GM23338 (cell line): ENCODE data around the gene SLC3A2. TPM values are rescaled to one million over a fixed set of nuclear protein-coding genes. Genes with fewer than 3 reads are reported as not detected.
A peak's percentile ranks its signal among the peaks of the same experiment; 100 is the strongest.

Experiments used
- ATAC-seq: fragments of 200-7000 bp; cut with Tn5 transposase; 3 replicates; pipeline ENCODE4 v1.9.1; 2020
- DNase-seq: peaks from one replicate; pipeline ENCODE4 v3.0.0-alpha.2; 2015; ENCODE audit warnings: low spot score
- H2AFZ ChIP-seq: fragments of 200-600 bp; sonication (generic); 2 replicates; pipeline ENCODE4 v1.8.0; 2016; ENCODE audit warnings: antibody characterized with exemption, mild to moderate bottlenecking, moderate library complexity
- H3F3A ChIP-seq: fragments of 200-600 bp; sonication (generic); replicated peaks from 2 replicates; pipeline ENCODE4 v1.8.0; 2017; ENCODE audit warnings: antibody characterized with exemption, mixed run types, low read depth
- H3K27ac ChIP-seq: fragments of 200-600 bp; sonication (generic); 2 replicates; pipeline ENCODE4 v1.6.1; 2016; ENCODE audit warnings: low read depth
- H3K27me3 ChIP-seq: fragments of 200-600 bp; sonication (generic); 2 replicates; pipeline ENCODE4 v1.8.0; 2016; ENCODE audit warnings: mild to moderate bottlenecking, mixed run types, moderate library complexity; ENCODE audit not compliant: insufficient read depth
- H3K36me3 ChIP-seq: fragments of 200-600 bp; sonication (generic); 2 replicates; pipeline ENCODE4 v1.8.0; 2016; ENCODE audit warnings: mild to moderate bottlenecking; ENCODE audit not compliant: insufficient read depth
- H3K4me1 ChIP-seq: fragments of 200-600 bp; sonication (generic); 2 replicates; pipeline ENCODE4 v1.8.0; 2016; ENCODE audit warnings: mild to moderate bottlenecking, moderate library complexity; ENCODE audit not compliant: insufficient read depth
- H3K4me2 ChIP-seq: fragments of 200-600 bp; sonication (generic); 2 replicates; pipeline ENCODE4 v1.7.1; 2017; ENCODE audit warnings: mixed run types
- H3K4me3 ChIP-seq: fragments of 200-600 bp; sonication (generic); 2 replicates; pipeline ENCODE4 v1.6.1; 2016; ENCODE audit warnings: mixed run types
- H3K79me2 ChIP-seq: fragments of 200-600 bp; sonication (generic); replicated peaks from 2 replicates; pipeline ENCODE4 v1.8.0; 2017; ENCODE audit warnings: mild to moderate bottlenecking; ENCODE audit not compliant: insufficient read depth
- H3K9me2 ChIP-seq: fragments of 200-600 bp; sonication (generic); 2 replicates; pipeline ENCODE4 v1.8.0; 2017; ENCODE audit not compliant: insufficient read depth
- H4K20me1 ChIP-seq: fragments of 200-600 bp; sonication (generic); replicated peaks from 2 replicates; pipeline ENCODE4 v1.8.0; 2017; ENCODE audit warnings: mild to moderate bottlenecking; ENCODE audit not compliant: insufficient read depth
- H3K27ac Mint-ChIP-seq: 2 replicates; pipeline ENCODE4 v1.8.0; 2020; ENCODE audit warnings: inconsistent platforms, mild to moderate bottlenecking, moderate library complexity, mixed read lengths
- H3K27me3 Mint-ChIP-seq: 3 replicates; pipeline ENCODE4 v1.8.0; 2022; ENCODE audit warnings: low read depth, mild to moderate bottlenecking, moderate library complexity, mixed read lengths, inconsistent platforms; ENCODE audit not compliant: insufficient read depth, poor library complexity
- H3K36me3 Mint-ChIP-seq: 3 replicates; pipeline ENCODE4 v1.8.0; 2021; ENCODE audit warnings: low read depth, mild to moderate bottlenecking, inconsistent platforms, moderate library complexity, mixed read lengths
- H3K4me1 Mint-ChIP-seq: 3 replicates; pipeline ENCODE4 v1.8.0; 2020; ENCODE audit warnings: mild to moderate bottlenecking, inconsistent platforms, mixed read lengths
- H3K4me3 Mint-ChIP-seq: 3 replicates; pipeline ENCODE4 v1.8.0; 2021; ENCODE audit warnings: moderate library complexity, mild to moderate bottlenecking, inconsistent platforms, mixed read lengths
- H3K9me3 Mint-ChIP-seq: 3 replicates; pipeline ENCODE4 v1.8.0; 2020; ENCODE audit warnings: moderate library complexity, mild to moderate bottlenecking, inconsistent platforms, mixed read lengths
- CREB1 ChIP-seq: fragments of 250-450 bp; sonication (Bioruptor Pico); IDR thresholded peaks from 2 replicates; pipeline ENCODE4 v1.5.0; 2020; ENCODE audit warnings: low read depth, mild to moderate bottlenecking, moderate library complexity
- CTCF ChIP-seq, 2 experiments: fragments of 200-600 bp in 1 of 2; sonication (generic) in 1 of 2; conservative IDR thresholded peaks; 2 replicates each; pipeline versions ENCODE4 v1.5.1 to v1.6.1; 2016 to 2017; ENCODE audit warnings: antibody characterized with exemption in 2 of 2, low read depth in 2 of 2, mild to moderate bottlenecking in 2 of 2, moderate library complexity in 1 of 2
- EZH2 ChIP-seq: fragments of 200-600 bp; sonication (generic); IDR thresholded peaks from one replicate; pipeline ENCODE4 v1.8.0; 2017; ENCODE audit warnings: antibody characterized with exemption, mild to moderate bottlenecking, low read depth; ENCODE audit not compliant: unreplicated experiment
- EZH2phosphoT487 ChIP-seq: fragments of 200-600 bp; sonication (generic); IDR thresholded peaks from one replicate; pipeline ENCODE4 v1.8.1; 2018; ENCODE audit warnings: antibody characterized with exemption; ENCODE audit not compliant: unreplicated experiment
- JUNB ChIP-seq: IDR thresholded peaks from one replicate; pipeline ENCODE4 v1.6.1; 2016; ENCODE audit warnings: antibody characterized with exemption; ENCODE audit not compliant: unreplicated experiment
- NANOG ChIP-seq: IDR thresholded peaks from 2 replicates; pipeline ENCODE4 v1.6.1; 2016; ENCODE audit warnings: antibody characterized with exemption, borderline replicate concordance
- STAT1 ChIP-seq: IDR thresholded peaks from one replicate; pipeline ENCODE4 v1.6.1; 2016; ENCODE audit warnings: antibody characterized with exemption; ENCODE audit not compliant: unreplicated experiment
- ZNF114 ChIP-seq: fragments of 250-450 bp; sonication (Bioruptor Pico); IDR thresholded peaks from 2 replicates; pipeline ENCODE4 v1.5.0; 2020; ENCODE audit warnings: mild to moderate bottlenecking, moderate library complexity
- ZNF331 ChIP-seq: fragments of 250-450 bp; sonication (Bioruptor Pico); IDR thresholded peaks from 2 replicates; pipeline ENCODE4 v1.5.0; 2020; ENCODE audit warnings: low read depth, mild to moderate bottlenecking, moderate library complexity
- polyA plus RNA-seq: library from polyadenylated mRNA; unstranded; fragments of >200 nt; fragmentation: Nextera tagmentation; extraction: Ambion mirVana; gene quantifications from 2 replicates; pipeline ENCODE4 v1.2.1, GENCODE V29; 2016
- total RNA-seq: library from RNA; depleted of rRNA; stranded (reverse); fragments of >200 nt; shearing (Covaris generic); gene quantifications from 2 replicates; pipeline ENCODE4 v1.2.3, GENCODE V29; 2014
- TF ChIP-seq, protein P1 (sequence below): IDR thresholded peaks from one replicate; pipeline ENCODE4 v1.6.1; 2018; ENCODE audit warnings: antibody characterized with exemption; ENCODE audit not compliant: unreplicated experiment
- TF ChIP-seq, protein P2 (sequence below): IDR thresholded peaks from 2 replicates; pipeline ENCODE4 v1.6.1; 2016; ENCODE audit warnings: antibody characterized with exemption

Gene SLC3A2
- total and polyA plus RNA-seq, 2 experiments from 2014 or later = 240 to 425 TPM

DNA sequence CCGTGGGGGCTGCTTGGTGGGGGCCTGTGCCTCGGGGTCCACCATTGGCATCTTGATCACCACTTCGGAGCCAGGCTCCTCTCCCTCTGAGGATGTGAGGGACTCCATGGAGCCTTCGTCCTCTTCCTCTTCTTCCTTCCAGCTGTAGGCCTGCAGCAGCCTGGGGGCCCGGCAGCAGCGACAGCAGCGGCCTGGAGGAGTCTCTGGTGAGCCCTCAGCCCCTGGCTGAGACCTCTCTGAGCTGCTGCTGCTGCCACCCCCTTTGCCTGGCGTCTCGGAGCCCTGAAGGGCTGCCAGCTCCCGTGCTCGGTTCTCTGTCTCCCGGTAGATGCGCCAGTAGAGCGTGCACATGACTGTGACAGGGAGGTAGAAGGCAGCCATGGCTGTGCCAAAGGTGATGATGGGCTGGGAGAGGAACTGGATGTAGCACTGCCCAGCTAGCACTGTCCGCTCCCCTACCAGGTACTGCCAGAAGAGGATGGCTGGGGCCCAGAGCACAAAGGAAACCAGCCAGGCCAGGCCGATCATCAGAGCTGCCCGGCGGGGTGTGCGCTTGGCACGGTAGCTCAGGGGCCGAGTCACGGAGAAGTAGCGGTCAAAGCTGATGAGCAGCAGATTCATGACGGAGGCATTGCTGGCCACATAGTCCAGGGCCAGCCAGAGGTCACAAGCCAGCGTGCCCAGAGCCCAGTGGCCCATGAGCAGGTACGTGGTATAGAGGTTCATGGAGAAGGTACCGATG, 29.6 kb downstream of the SLC3A2 start:
- Histone ChIP-seq H4K20me1 (no peaks in the 10 kb centered on the region), H3K9me2 (no peaks in the 10 kb centered on the region), H3K27me3 (no peaks in the 10 kb centered on the region), H3K4me1 (peaks cover 13% of the 10 kb centered on the region), H3K79me2 (no peaks in the 10 kb centered on the region), H3K4me2 (peak overlapping the region; percentile 78), H3F3A (peaks cover 15% of the 10 kb centered on the region; the same call in 1 of the 2 replicates), H3K27ac (peak overlapping the region; percentile 93; the same call in 1 of the 2 replicates), H3K4me3 (peak overlapping the region; percentile 50; the same call in 1 of the 2 replicates), H2AFZ (peak overlapping the region; percentile 78; the same call in 1 of the 2 replicates), H3K36me3 (no peaks in the 10 kb centered on the region)
- H3K36me3 Mint-ChIP-seq = peaks cover 5% of the 10 kb centered on the region; the same call in 2 of the 3 replicates
- H3K27ac Mint-ChIP-seq = peak overlapping the region; percentile 83; the same call in 1 of the 2 replicates
- no peak for DNase-seq
- H3K27me3 Mint-ChIP-seq = peaks cover 10% of the 10 kb centered on the region
- TF ChIP-seq ZNF331 (CRISPR knock-in tag) (no peak), CTCF (conservative IDR thresholded peaks at IDR 0.05; ENCODE audit: low read depth in 2 of 2) (0 out of 4 replicates have a peak, but pooled peaks of 1 of the 2 experiments have one; percentile 1)
- peaks cover 8% of the 10 kb centered on the region for H3K9me3 Mint-ChIP-seq
- no peak for ATAC-seq
- peaks cover 25% of the 10 kb centered on the region for H3K4me1 Mint-ChIP-seq
- peak overlapping the region; percentile 38; the same call in 1 of the 3 replicates for H3K4me3 Mint-ChIP-seq

GRCh38 chr11:62911137-62912130, 30.7 kb downstream of the SLC3A2 start:
- Histone ChIP-seq H3K9me2 (no peaks in the 10 kb centered on the region), H3K79me2 (no peaks in the 10 kb centered on the region), H4K20me1 (no peaks in the 10 kb centered on the region), H3K4me1 (peaks cover 13% of the 10 kb centered on the region), H3F3A (peaks cover 15% of the 10 kb centered on the region; the same call in 1 of the 2 replicates), H3K27ac (no peak overlapping the region), H3K4me2 (no peak overlapping the region), H3K27me3 (no peaks in the 10 kb centered on the region), H2AFZ (no peak overlapping the region), H3K36me3 (no peaks in the 10 kb centered on the region), H3K4me3 (no peak overlapping the region)
- ATAC-seq (no peak), DNase-seq (no peak)
- Mint-ChIP-seq H3K27me3 (peaks cover 12% of the 10 kb centered on the region), H3K4me3 (no peak overlapping the region), H3K4me1 (peaks cover 25% of the 10 kb centered on the region), H3K36me3 (peaks cover 5% of the 10 kb centered on the region; the same call in 2 of the 3 replicates), H3K9me3 (peaks cover 8% of the 10 kb centered on the region), H3K27ac (no peak overlapping the region)
- no peak for TF ChIP-seq JUNB
- TF ChIP-seq NANOG = no peak
- TF ChIP-seq CTCF (conservative IDR thresholded peaks at IDR 0.05; ENCODE audit: low read depth in 2 of 2) = no peak
- no peak for TF ChIP-seq ZNF114 (CRISPR knock-in tag)
- no peak for TF ChIP-seq STAT1
- no peak for TF ChIP-seq CREB1 (CRISPR knock-in tag)
- no peak for TF ChIP-seq EZH2
- TF ChIP-seq ZNF331 (CRISPR knock-in tag) = no peak
- TF ChIP-seq, protein P1, sequence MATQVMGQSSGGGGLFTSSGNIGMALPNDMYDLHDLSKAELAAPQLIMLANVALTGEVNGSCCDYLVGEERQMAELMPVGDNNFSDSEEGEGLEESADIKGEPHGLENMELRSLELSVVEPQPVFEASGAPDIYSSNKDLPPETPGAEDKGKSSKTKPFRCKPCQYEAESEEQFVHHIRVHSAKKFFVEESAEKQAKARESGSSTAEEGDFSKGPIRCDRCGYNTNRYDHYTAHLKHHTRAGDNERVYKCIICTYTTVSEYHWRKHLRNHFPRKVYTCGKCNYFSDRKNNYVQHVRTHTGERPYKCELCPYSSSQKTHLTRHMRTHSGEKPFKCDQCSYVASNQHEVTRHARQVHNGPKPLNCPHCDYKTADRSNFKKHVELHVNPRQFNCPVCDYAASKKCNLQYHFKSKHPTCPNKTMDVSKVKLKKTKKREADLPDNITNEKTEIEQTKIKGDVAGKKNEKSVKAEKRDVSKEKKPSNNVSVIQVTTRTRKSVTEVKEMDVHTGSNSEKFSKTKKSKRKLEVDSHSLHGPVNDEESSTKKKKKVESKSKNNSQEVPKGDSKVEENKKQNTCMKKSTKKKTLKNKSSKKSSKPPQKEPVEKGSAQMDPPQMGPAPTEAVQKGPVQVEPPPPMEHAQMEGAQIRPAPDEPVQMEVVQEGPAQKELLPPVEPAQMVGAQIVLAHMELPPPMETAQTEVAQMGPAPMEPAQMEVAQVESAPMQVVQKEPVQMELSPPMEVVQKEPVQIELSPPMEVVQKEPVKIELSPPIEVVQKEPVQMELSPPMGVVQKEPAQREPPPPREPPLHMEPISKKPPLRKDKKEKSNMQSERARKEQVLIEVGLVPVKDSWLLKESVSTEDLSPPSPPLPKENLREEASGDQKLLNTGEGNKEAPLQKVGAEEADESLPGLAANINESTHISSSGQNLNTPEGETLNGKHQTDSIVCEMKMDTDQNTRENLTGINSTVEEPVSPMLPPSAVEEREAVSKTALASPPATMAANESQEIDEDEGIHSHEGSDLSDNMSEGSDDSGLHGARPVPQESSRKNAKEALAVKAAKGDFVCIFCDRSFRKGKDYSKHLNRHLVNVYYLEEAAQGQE = no peak
- TF ChIP-seq, protein P2, sequence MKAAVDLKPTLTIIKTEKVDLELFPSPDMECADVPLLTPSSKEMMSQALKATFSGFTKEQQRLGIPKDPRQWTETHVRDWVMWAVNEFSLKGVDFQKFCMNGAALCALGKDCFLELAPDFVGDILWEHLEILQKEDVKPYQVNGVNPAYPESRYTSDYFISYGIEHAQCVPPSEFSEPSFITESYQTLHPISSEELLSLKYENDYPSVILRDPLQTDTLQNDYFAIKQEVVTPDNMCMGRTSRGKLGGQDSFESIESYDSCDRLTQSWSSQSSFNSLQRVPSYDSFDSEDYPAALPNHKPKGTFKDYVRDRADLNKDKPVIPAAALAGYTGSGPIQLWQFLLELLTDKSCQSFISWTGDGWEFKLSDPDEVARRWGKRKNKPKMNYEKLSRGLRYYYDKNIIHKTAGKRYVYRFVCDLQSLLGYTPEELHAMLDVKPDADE = no peak
- no peak for TF ChIP-seq EZH2phosphoT487
